ENCODE results near the gene SPPL2B.
"Not testable (repeated sequence)": the region's sequence is repeated elsewhere in the genome, so short reads cannot be mapped to it uniquely, and the experiment has no call there.

The SPPL2B gene, protein sequence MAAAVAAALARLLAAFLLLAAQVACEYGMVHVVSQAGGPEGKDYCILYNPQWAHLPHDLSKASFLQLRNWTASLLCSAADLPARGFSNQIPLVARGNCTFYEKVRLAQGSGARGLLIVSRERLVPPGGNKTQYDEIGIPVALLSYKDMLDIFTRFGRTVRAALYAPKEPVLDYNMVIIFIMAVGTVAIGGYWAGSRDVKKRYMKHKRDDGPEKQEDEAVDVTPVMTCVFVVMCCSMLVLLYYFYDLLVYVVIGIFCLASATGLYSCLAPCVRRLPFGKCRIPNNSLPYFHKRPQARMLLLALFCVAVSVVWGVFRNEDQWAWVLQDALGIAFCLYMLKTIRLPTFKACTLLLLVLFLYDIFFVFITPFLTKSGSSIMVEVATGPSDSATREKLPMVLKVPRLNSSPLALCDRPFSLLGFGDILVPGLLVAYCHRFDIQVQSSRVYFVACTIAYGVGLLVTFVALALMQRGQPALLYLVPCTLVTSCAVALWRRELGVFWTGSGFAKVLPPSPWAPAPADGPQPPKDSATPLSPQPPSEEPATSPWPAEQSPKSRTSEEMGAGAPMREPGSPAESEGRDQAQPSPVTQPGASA

DNA sequence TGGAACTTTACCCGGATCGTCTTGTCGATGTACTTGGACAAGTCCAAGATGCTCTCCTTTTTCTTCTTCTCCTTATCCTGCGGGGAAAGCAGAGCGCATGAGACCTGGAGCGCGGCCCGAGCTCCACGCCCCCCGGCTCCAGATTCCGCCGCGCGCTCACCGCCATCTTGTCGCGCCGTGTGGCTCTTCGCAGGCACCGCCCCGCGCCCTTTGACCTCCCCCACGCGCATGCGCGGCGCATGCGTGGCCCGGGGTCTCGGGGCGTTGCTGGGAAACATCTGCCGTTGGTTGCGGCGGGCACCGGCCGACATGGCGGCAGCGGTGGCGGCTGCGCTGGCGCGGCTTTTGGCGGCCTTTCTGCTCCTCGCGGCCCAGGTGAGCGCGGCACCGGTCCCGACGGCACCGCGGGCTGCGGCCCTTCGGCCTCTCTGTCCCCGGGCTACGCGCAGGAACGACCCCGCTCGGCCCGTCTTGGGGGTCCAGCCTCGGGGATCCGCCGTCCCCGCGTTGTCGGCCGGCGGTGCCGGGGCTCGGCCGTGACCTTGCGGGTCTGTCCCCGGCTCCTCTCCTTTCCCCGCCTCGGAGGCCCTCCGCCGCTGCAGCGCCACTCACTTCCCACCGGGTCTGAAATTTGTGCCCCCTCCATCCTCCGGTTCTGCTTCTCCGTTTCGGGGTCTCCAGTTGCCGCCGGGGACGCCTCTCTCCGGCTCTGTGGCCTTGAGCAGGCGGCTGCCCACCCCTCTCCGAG is at the start of gene SPPL2B, which contains the start of gene LSM7:
Gene SPPL2B, plus strand, starts transcription at position 284 of the 748 bp plus-strand sequence. Its CDS starts 26 bp downstream, at position 310.
Gene LSM7, minus strand, starts transcription at position 186 of the 748 bp plus-strand sequence. Its CDS starts 20 bp downstream, at position 166.
- peak; percentile 84 to 89 (median 84) for DNase-seq (ENCODE audit: low read depth in 3 of 3)

DNA sequence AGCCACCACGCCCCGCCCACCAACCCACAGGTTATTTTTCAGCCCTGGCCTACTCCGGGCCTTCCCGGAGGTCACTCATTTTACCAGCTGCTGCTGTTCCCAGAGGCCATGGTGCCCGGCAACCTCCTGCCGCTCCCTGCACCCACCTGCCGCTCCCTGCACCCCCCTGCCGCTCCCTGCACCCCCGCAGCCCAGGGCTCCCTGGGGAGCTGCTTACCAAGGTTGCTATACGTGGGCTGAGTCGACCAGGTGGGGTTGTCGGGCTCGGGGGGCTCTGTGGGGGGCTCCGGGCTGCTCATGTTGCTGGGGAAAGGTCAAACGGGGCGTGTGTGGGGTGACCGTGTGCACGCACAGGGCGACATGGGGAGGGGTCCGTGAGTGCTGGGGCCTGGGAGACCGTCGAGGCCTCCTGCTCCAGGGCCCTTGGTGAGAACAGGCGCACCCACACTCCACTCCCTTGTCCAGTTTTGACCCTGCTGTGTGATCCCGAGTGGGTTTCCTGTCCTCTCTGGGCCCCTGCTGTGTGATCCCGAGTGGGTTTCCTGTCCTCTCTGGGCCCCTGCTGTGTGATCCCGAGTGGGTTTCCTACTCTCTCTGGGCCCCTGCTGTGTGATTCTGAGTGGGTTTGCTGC is 47.7 kb upstream of the SPPL2B start:
- no peak for DNase-seq (ENCODE audit: low read depth in 3 of 3)

DNA sequence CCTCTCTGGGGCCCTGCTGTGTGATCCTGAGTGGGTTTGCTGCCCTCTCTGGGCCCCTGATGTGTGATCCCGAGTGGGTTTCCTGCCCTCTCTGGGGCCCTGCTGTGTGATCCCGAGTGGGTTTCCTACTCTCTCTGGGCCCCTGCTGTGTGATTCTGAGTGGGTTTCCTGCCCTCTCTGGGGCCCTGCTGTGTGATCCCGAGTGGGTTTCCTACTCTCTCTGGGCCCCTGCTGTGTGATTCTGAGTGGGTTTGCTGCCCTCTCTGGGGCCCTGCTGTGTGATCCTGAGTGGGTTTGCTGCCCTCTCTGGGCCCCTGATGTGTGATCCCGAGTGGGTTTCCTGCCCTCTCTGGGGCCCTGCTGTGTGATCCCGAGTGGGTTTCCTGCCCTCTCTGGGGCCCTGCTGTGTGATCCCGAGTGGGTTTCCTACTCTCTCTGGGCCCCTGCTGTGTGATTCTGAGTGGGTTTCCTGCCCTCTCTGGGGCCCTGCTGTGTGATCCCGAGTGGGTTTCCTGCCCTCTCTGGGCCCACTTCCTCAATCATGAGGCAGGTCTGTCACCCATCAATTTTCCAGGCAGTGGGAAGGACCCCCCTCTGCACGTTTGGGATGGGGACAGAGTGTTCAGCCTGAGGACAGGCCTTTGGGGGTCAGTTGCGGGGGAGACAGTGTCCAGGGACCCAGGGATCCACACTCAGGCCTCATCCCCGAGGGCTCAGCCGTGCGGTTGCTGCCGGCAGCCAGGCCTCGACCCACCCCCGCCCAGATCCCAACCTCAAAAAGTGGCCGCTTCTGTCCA is 47.0 kb upstream of the SPPL2B start:
- DNase-seq (ENCODE audit: low read depth in 3 of 3) = not testable (repeated sequence)

DNA sequence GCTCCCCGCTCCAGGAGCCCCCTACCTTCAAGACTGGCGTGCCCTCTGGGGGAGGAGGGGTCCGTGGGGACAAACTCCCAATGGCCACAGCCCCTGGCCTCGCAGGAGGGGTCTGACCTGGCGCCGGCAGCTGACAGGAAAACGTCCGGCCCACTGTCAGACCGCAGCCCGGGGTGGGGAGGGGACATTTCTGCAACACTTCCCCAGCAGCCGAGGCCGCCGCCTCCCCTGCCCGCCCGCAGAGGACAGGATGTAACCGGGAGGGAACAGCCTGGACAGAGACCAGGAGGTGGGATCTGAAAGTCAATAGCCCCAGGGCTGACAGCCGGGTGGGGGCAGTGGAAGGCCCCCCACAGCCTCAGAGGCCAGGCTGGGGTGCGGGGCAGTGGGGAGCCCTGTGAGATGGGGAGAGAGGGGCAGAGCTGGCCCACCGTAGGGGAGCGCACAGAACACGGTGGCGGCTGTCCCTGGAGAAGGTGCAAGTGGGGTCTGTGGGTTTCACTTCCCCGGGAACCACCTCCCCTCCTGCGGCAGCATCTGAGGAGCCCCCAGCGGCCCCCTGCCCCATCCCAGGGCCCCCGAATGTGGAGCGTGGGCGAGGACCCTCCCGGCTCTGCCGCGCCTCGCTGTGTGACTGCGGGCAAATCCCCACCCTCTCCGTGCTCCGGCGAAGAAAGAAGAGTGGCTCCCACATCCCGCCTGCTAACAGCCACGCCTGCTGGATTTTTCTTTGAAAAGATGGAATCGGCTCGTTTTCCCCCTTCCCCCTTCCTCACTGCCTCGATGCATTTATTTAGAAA is 46.2 kb upstream of the SPPL2B start, which contains the start of gene PEAK3:
Gene PEAK3, minus strand, starts transcription at position 114 of the 800 bp plus-strand sequence. CDS start 1,244 bp downstream, outside the sequence.
- DNase-seq (ENCODE audit: low read depth in 3 of 3) = no peak

DNA sequence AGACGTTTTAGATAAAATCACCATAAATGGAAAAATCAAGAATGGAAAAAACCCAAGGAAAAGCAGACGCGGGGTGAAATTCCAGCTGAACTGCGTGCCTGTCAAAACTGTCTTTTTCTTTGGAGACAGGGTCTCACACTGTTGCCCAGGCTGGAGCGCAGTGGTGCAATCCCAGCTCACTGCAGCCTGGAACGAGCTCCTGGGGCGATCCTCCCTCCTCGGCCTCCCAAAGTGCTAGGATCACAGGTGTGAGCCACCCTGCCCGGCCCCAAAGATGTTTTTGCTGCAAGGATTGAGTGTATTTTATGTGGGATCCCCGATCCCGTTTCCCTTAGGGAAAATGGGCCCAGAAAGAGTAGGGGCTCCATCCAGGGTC is 45.6 kb upstream of the SPPL2B start:
- DNase-seq (ENCODE audit: low read depth in 3 of 3) = no peak

DNA sequence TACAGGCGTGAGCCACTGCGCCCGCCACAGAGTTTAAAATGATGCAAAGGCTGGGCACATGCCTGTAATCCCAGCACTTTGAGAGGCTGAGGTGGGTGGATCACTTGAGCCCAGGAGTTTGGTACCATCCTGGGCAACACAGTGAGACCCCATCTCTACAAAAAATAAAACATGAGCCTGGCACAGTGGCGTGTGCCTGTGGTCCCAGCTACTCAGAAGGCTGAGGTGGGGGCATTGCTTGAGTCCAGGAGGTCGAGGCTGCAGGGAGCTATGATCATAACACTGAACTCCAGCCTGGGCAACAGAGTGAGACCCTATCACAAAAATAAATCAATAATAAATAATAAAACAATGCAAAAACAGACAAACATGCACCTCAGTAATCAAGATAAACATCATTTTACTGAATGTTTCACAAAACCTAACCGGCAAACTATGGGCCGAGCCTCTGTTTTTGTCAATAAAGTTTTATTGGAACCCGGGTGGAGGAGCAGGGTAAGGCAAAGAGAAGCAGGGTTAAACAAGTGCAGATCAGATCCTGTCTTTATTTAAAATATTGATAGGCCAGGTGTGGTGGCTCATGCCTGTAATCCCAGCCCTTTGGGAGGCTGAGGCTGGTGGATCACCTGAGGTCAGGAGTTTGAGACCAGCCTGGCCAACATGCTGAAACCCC is 44.5 kb upstream of the SPPL2B start:
- no peak for DNase-seq (ENCODE audit: low read depth in 3 of 3)

DNA sequence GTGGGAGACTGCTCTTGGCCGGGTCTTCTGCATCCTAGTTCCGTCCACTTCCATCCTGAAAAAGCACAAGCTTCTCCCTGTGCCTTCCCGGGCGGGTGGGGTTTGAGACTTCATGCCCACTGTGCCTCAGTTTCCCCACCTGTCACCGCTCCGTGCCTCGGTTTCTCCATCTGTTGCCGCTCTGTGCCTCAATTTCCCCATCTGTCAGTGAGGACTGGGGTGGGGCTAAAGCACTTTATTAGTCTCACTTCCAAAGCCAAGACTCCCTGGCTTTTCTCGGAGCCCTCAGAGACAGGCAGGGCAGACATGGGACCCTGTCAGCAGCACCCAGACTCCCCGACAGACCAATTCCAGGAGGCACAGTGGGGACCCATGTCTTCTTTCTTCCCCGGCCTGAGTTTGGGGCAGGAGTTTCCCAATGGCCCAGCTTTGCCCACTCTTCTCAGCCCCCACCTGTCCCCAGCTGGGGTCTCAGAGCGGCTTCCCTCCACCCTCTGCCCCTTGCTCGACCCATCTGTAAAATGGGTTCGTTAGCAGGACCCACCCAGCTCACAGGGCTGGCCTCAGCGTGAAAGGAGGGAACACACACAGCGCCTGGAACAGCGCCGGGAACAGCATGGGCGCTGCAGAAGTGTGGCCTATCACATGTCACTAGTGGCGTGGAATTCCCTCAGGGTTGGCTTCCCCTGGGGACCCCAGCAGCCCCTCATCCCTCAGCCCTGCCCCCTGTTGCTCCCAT is 41.9 kb upstream of the SPPL2B start:
- DNase-seq (ENCODE audit: low read depth in 3 of 3) = no peak

DNA sequence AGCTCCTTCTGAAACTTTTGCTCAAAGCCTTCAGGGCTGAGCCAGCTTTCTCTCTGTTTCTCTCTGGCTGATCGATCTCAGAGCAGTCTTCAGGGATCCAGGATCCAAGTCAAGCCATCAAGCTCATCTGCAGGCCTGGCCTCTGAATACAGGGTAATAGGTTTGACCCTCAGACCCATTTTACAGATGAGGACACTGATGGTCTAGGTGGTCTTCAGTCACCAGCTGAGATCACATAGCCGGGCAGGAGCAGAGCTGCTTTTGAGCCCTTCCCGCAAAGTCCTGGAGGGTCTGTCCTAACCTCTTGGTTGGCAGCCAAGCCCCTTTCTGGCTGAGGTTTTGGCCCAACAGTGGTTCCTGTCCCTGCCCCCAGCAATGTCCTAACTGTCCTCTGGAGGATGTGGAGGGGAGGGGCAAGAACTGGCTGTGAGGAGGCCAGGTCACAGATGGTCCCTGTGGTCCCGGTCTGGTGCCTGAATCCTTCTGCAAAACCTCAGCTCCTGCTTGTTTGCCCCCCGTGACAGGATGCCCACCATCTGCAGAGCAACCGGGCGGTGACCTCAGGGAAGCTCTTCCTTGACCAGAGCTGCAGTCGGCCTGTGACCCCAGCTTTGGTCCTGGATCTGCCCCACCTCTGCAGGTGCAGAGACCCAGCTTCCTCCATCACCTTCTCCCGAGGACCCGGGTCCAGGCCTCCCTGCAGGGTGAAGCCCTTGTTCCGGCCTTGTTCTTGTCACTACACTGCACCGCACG is 40.7 kb upstream of the SPPL2B start:
- no peak for DNase-seq (ENCODE audit: low read depth in 3 of 3)

DNA sequence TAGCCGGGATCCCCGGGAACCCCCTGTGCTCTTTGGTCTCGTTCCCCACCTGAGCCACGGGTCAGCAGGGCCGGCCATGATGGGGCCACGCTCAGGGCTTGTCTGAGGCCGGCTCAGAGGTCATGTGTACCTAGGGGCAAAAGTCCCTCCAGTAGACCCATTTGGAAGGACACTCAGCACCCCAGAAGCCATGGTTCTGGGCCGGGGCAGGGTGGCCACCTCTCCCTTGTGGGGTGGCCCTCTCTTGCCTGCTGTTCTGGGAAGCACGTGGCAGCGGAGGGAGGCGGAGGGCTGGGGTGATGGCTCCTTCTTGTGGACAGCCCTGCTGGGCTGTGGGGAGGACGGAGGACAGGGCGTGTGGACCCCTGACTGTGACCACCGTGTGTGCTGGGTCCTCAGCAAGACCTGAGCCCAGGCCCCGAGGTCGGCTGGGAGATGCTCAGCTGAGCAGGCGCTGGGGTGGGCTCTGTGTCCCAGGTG is 40.1 kb upstream of the SPPL2B start:
- DNase-seq (ENCODE audit: low read depth in 3 of 3) = no peak

DNA sequence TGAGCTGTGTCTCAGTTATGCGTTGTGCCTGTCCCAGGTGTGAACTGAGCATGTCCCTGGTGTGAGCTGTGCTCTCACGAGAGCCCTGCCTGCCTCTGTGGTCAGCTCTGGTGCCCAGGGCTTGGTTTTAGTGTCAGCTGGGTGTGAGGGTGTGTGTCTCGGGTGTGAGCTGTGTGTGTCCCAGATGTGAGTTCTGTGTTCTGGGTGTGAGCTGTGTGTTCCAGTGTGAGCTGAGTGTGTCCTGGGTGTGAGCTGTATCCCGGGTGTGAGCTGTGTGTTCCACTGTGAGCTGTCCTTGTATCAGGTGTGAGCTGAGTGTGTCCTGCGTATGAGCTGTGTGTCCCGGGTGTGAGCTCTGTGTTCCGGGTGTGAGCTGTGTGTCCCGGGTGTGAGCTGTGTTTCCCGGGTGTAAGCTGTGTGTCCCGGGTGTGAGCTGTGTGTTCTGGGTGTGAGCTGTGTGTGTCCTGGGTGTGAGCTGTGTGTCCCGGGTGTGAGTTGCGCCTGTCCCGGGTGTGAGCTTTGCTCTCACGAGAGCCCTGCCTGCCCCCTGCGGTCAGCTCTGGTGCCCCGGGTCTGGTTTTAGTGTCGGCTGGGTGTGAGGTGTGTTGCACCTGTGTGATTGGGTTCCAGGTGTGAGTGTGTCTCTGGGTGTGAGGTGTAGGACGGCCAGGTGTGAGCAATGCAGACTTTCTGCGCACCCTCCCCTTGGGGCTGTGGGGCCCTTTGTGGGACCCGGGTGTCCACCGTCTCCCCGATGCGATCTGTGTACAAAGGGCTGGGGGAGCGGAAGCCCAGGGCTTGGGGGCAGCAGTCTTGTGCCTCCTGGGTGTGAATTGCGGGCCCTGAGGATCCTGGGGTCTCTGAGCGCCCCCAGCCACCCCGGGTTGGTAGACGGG is 39.4 kb upstream of the SPPL2B start:
- DNase-seq (ENCODE audit: low read depth in 3 of 3) = no peak

DNA sequence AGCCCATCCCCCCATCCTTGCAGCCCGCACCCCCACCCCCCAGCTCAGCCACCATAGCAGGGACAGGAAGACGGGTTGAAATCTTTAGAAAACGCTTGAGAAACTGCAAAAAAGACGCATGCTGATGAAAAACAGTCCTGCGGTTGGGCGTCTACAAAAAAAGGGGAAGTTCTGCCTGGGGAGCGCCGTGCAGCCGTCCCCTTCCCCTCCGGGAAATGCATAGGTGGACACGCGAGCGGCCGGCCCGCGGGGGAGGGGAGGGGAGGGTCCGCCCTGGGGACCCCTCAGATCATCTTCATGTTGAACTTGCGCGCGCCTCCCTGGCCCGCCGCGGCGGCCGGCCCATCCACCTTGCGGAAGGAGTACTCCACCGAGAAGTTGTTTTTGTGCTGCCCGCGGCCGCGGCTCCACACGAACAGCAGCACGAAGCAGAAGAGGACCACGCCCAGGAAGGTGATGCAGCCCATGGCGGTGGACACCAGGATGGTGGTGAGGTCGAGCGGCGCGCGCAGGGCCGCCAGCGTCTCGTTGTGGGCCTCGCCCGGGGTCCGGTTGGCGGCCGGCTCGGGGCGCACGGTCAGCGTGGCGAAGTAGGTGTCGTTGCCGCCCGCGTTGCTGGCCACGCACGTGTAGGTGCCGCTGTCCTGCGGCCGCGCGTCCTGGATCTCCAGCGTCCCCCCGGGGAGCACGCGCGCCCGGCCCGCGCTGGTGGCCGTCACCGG is 38.6 kb upstream of the SPPL2B start:
- peak in 1 of 3 experiments; percentile 43 for DNase-seq (ENCODE audit: low read depth in 3 of 3)

DNA sequence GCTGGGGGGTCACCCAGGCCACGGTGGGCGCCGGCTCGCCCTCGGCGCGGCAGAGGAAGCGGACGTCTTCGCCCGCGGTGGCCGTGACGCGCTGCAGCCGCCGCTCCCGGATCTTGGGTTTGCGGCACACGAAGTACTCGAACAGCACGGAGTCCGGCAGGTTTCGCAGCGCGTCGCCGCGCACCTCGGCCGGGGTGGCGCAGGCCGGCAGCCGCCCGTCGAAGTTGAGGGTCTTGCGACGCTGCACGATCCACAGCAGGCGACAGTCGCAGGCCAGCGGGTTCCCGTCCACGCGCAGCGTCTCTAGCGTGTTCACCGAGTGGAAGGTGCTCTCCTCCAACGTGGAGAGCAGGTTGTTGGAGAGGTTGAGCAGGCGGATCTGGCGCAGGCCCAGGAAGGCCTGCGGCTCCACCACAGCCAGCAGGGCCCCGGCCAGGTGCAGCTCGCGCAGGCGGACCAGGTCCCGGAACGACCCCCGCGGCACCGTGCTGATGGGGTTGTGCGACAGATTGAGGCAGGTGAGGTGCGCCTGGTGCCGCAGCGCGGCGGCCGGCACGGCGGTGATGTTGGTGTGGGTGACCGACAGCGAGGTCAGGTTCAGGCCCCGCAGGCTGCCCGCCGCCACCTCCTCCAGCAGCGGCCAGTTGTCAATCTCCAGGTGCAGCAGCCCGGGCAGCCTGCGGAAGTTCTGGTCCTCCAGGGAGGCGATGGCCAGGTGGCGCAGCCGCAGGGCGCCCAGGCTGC is 37.9 kb upstream of the SPPL2B start:
- DNase-seq (ENCODE audit: low read depth in 3 of 3) = no peak

DNA sequence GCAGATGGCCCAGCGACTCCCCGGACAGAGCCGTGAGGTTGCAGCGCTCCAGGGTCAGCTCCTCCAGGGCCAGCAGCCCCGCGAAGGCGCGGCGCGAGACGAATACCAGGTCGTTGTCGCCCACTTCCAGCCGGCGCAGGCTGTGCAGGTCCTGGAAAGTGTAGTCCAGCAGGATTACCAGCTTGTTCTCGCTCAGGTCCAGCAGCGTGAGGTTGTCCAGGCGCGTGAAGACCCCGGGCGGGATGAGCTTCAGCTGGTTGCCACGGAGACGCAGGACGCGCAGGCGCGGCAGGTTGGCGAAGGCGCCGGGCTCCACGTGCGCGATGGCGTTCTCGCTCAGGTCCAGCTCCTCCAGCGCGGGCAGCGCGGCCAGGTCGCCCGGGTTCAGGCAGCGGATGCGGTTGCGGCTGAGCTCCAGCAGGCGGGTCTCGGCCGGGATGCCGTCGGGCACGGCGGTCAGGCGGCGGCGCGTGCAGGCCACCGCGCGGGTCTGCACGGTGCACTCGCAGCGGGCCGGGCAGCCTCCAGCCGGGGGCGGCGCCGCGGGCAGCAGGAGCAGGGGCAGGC is 37.2 kb upstream of the SPPL2B start:
- no peak for DNase-seq (ENCODE audit: low read depth in 3 of 3)

DNA sequence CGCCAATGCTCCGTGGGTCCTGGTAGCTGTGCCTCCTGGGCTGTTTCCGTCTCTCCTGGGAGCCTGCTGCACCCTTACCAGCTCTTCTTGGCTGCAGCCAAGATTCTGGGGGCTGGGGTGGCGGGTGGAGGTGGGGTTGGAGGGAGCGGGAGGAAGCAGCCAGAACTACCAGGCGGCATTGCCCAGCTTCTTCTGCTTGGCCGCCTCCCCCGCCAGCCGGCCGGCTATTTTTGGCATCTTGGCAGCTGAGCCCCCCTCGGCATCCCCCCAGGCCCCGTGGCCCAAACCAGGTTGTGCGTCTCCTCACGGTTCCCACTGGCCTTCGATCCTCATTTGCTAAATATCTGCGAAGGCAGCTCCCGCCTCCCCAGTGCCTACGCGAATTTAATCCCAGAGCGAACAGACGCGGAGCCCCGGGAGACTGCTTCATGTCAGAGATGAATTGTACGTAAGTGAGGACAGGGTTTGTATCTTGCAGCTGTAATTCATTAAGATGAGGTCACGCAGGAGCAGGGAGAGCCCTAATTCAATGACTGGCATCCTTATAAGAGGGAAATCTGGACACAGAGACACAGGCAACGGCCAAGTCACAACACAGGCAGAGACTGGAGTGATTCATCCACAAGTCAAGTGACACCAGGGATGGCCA is 33.7 kb upstream of the SPPL2B start:
- no peak for DNase-seq (ENCODE audit: low read depth in 3 of 3)

DNA sequence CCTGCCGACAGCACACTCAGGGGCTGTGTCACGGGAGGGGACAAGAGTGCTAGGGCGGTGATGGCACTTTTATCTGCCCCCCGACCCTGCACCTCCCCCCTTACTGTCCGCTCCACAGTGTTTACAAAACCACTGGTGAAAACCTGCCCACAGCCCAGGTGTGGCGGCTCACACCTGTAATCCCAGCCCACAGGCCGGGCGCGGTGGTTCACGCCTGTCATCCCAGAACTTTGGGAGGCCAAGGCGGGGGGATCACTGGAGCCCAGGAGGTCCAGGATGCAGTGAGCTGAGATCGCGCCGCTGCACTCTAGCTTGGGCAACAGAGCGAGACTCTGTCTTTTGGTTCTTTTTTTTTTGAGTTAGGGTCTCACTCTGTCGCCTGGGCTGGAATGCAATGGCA is 32.3 kb upstream of the SPPL2B start:
- DNase-seq (ENCODE audit: low read depth in 3 of 3) = no peak
